Stimulated activated naive B cell treated with anti-CD40 and anti-IgM and Interleukin-4, amounts not matched to agents 10 μg/mL and 1 μg/mL and 100 μg/mL, for 72 hours (primary cell): ENCODE measurements around the gene ANTKMT.
"Not testable (repeated sequence)": the region's sequence is repeated elsewhere in the genome, so short reads cannot be mapped to it uniquely, and the experiment has no call there.

ENCODE experiments used
- ATAC-seq, 2 donors: fragments of 150-1000 bp; cut with Tn5 transposase; replicated peaks; 2 replicates each; pipeline ENCODE4 v1.10.0; 2021; ENCODE audit warnings: moderate library complexity in 1 of 2
- DNase-seq: peaks from one replicate; pipeline ENCODE4 v3.0.0; 2021
- H3K27ac Mint-ChIP-seq: one replicate; pipeline ENCODE4 v1.8.0; 2022; ENCODE audit warnings: mild to moderate bottlenecking, mixed read lengths
- H3K27me3 Mint-ChIP-seq, 2 donors: one replicate each; pipeline ENCODE4 v1.8.0; 2022; ENCODE audit warnings: mixed read lengths in 2 of 2
- H3K36me3 Mint-ChIP-seq, 2 donors: one replicate each; pipeline ENCODE4 v1.8.0; 2022; ENCODE audit warnings: mixed read lengths in 2 of 2, mild to moderate bottlenecking in 1 of 2
- H3K4me1 Mint-ChIP-seq, 2 donors: one replicate each; pipeline ENCODE4 v1.8.0; 2022; ENCODE audit warnings: mixed read lengths in 2 of 2, mild to moderate bottlenecking in 1 of 2
- H3K4me3 Mint-ChIP-seq, 2 donors: one replicate each; pipeline ENCODE4 v1.8.0; 2022; ENCODE audit warnings: mild to moderate bottlenecking in 2 of 2, mixed read lengths in 2 of 2, moderate library complexity in 1 of 2
- H3K9me3 Mint-ChIP-seq, 2 donors: one replicate each; pipeline ENCODE4 v1.8.0; 2022; ENCODE audit warnings: mixed read lengths in 2 of 2, mild to moderate bottlenecking in 1 of 2

Gene ANTKMT

GRCh38 chr16:685967-686366, 35.0 kb upstream of the ANTKMT start:
- Mint-ChIP-seq H3K27ac (no peak overlapping the region), H3K27me3 (no peaks in the 10 kb centered on the region), H3K36me3 (peaks cover 23 to 46% of the 10 kb centered on the region in 2 donors), H3K4me3 (peak overlapping the region; percentile 44 to 52), H3K9me3 (peaks cover 2% of the 10 kb centered on the region in 2 donors), H3K4me1 (peaks cover 30 to 75% of the 10 kb centered on the region in 2 donors)
- DNase-seq, result no peak
- ATAC-seq, result no peak

GRCh38 chr16:686459-687260, 34.3 kb upstream of the ANTKMT start:
- no peak overlapping the region for H3K4me3 Mint-ChIP-seq
- peaks cover 27 to 72% of the 10 kb centered on the region in 2 donors for H3K4me1 Mint-ChIP-seq
- ATAC-seq (no peak), DNase-seq (no peak)
- H3K9me3 Mint-ChIP-seq, result peaks cover 2 to 5% of the 10 kb centered on the region in 2 donors
- peaks cover 18 to 42% of the 10 kb centered on the region in 2 donors for H3K36me3 Mint-ChIP-seq
- H3K27ac Mint-ChIP-seq, result no peak overlapping the region
- H3K27me3 Mint-ChIP-seq, result no peaks in the 10 kb centered on the region

- peaks cover under 1 to 5% of the 10 kb centered on the region in 2 donors for H3K27me3 Mint-ChIP-seq
- peaks cover 2 to 5% of the 10 kb centered on the region in 2 donors for H3K9me3 Mint-ChIP-seq
- peaks cover 14 to 33% of the 10 kb centered on the region in 2 donors for H3K36me3 Mint-ChIP-seq
- no peak overlapping the region for H3K4me3 Mint-ChIP-seq
- no peak overlapping the region for H3K27ac Mint-ChIP-seq
- ATAC-seq, result no peak
- H3K4me1 Mint-ChIP-seq, result peaks cover 22 to 63% of the 10 kb centered on the region in 2 donors
- no peak for DNase-seq
Measured at GRCh38 chr16:687499-687898, 33.4 kb upstream of the ANTKMT start.

DNA sequence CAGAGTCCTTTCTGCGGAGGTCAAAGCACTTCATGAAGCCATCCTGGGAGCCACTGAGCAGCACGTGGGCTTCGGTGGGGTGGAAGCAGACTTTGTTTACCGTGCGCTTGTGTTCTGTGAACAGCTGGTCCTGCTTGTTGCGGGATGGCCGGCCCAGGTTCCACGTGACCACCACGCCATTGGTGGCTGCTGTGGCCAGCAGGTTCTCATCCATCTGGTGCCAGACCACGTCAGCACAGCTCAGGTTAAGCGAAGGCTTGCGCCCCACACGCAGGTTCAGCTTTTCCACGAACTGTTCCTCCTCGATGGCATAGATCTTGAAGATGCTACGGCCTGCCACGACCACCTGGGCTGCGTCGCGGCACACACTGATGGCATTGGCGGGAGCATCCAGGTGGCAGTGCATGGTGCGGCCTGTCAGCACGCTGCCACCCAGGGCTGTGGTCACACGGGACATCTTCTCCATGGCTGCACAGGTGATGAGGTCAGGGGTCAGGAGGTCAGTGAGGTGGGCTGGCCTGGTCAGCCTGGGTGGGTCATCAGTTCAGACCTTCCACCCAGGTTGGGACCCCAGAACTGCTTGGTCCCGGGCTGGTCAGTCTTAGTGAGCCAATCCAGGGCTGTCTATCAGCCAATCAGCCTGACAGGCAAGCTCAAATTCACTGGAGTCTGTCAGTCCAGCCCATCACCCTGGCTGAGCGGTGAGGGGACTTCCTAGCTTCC, 31.6 kb upstream of the ANTKMT start:
- Mint-ChIP-seq H3K9me3 (peaks cover 2 to 5% of the 10 kb centered on the region in 2 donors), H3K27ac (peak overlapping the region; percentile 94), H3K36me3 (peaks cover 11 to 20% of the 10 kb centered on the region in 2 donors)

GRCh38 chr16:691242-691641, 29.7 kb upstream of the ANTKMT start:
- DNase-seq, ATAC-seq, H3K9me3 Mint-ChIP-seq: not testable (repeated sequence)
- peaks cover 6 to 11% of the 10 kb centered on the region in 2 donors for H3K36me3 Mint-ChIP-seq
- peaks cover 20 to 50% of the 10 kb centered on the region in 2 donors for H3K4me1 Mint-ChIP-seq
- H3K27me3 Mint-ChIP-seq, result peaks cover 17 to 27% of the 10 kb centered on the region in 2 donors
- H3K4me3 Mint-ChIP-seq, result peak overlapping the region; percentile 50 to 63
- peak overlapping the region; percentile 87 for H3K27ac Mint-ChIP-seq

More for the DNA sequence above, 31.6 kb upstream of the ANTKMT start:
- peak overlapping the region; percentile 88 to 92 for H3K4me3 Mint-ChIP-seq
- ATAC-seq, result peak; percentile 12 to 25
- H3K27me3 Mint-ChIP-seq, result peaks cover 10 to 17% of the 10 kb centered on the region in 2 donors
- H3K4me1 Mint-ChIP-seq, result peaks cover 18 to 57% of the 10 kb centered on the region in 2 donors
- DNase-seq, result no peak

GRCh38 chr16:692356-693108, 28.4 kb upstream of the ANTKMT start:
- no peak overlapping the region for H3K4me3 Mint-ChIP-seq
- ATAC-seq, result no peak
- DNase-seq, result no peak
- H3K27me3 Mint-ChIP-seq, result peaks cover 17 to 40% of the 10 kb centered on the region in 2 donors
- peaks cover 2 to 5% of the 10 kb centered on the region in 2 donors for H3K9me3 Mint-ChIP-seq
- peaks cover 20 to 49% of the 10 kb centered on the region in 2 donors for H3K4me1 Mint-ChIP-seq
- H3K36me3 Mint-ChIP-seq, result peaks cover 3 to 9% of the 10 kb centered on the region in 2 donors
- no peak overlapping the region for H3K27ac Mint-ChIP-seq

DNA sequence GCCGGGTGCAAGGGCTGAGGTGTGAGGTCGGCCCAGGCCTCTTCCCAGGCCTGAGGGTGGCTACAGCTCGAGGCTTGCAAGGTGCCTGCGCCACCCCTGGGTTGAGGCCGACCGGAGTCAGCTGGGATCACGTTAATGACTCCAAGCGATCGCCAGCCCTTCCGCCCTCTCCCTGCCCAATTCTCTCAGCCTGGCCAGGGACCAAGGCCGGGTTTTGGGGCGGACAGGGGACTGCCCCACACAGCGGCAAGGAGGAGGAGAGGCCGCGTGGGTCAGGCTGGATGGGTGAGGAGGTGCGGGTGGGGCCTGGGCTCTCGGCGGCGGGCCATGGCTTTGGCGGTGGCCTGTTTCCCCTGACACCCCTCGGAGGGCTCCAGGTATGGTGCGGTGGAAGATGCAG, 27.6 kb upstream of the ANTKMT start:
- Mint-ChIP-seq H3K27ac (peak overlapping the region; percentile 75), H3K4me1 (peaks cover 20 to 45% of the 10 kb centered on the region in 2 donors), H3K4me3 (peak overlapping the region; percentile 74 to 77), H3K9me3 (peaks cover 2 to 5% of the 10 kb centered on the region in 2 donors), H3K36me3 (peaks cover 3 to 9% of the 10 kb centered on the region in 2 donors), H3K27me3 (peaks cover 17 to 46% of the 10 kb centered on the region in 2 donors)
- DNase-seq (no peak), ATAC-seq (no peak)

- Mint-ChIP-seq H3K9me3 (peaks cover 2 to 5% of the 10 kb centered on the region in 2 donors), H3K4me1 (peaks cover 19 to 41% of the 10 kb centered on the region in 2 donors), H3K27ac (peak overlapping the region; percentile 31), H3K4me3 (peak overlapping the region; percentile 74 to 77), H3K36me3 (peaks cover 3 to 9% of the 10 kb centered on the region in 2 donors), H3K27me3 (peaks cover 17 to 50% of the 10 kb centered on the region in 2 donors)
- ATAC-seq (no peak), DNase-seq (no peak)
Measured at GRCh38 chr16:693766-694165, 27.2 kb upstream of the ANTKMT start.

DNA sequence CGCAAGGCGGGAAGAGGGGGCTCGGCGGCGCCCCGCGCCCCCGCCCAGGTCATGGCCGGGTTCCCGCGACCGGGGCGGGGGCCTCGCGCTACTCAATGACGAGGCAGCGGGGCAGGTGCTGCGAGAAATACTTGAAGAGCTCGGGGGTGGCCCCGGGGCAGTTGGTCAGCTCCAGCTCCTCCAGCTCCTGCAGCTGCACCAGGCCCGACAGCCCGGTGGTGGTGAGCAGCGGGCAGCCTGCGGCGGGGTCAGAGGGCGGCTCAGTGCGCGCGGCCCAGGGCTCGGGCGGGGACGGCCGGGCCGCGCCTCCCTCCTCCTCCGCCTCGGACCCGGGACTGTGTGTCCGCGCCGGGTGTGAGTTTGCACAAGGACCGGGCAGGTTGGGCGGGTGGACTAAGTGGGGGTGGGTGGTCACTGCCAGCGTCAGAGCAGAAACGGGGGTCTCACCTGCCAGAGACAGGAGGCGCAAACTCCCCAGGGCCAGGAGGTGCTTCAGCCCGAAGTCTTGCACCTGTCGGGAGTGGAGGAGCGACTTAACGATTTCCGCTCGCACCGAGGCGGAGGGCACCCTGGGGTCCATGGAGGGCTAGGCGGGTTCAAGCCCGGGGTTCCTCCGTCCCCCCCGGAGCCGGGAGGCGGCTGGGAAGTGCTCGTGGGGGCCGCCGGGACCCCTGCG, 26.6 kb upstream of the ANTKMT start:
- DNase-seq, result no peak
- Mint-ChIP-seq H3K9me3 (peaks cover 2 to 5% of the 10 kb centered on the region in 2 donors), H3K36me3 (peaks cover 3 to 9% of the 10 kb centered on the region in 2 donors), H3K4me1 (peaks cover 15 to 35% of the 10 kb centered on the region in 2 donors), H3K27me3 (peaks cover 17 to 52% of the 10 kb centered on the region in 2 donors), H3K27ac (no peak overlapping the region), H3K4me3 (peak overlapping the region; percentile 67 to 75)
- no peak for ATAC-seq

DNA sequence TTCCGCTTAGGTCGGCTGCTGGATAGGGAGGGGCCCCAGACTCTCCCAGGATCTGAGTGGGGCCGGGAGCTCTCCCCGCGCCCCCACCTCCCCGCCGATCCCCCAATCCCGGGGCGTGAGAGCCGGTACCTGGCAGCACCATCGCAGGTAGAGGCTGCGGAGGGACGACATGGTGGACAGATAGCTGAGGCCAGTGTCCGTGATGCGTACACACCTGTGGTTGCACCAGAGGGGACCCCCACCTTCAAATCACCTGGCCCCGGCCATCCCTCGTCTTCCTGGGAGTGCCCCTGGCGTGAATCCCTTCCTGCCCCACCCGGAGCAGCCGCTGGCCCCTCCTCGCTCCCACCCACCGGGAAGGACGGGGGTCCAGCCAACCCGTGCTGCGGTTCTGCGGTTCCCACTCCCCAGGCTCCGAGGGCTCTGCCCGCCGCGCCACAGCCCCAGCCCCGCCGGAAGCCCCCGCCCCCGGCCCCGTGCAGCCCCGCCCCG, 26.0 kb upstream of the ANTKMT start:
- Mint-ChIP-seq H3K4me3 (peak overlapping the region in 1 of 2 donors; percentile 75), H3K9me3 (peaks cover 2 to 5% of the 10 kb centered on the region in 2 donors), H3K36me3 (peaks cover 3 to 9% of the 10 kb centered on the region in 2 donors), H3K4me1 (peaks cover 13 to 32% of the 10 kb centered on the region in 2 donors), H3K27ac (no peak overlapping the region), H3K27me3 (peaks cover 17 to 56% of the 10 kb centered on the region in 2 donors)
- ATAC-seq (peak in 1 of 2 donors; percentile 1), DNase-seq (no peak)

DNA sequence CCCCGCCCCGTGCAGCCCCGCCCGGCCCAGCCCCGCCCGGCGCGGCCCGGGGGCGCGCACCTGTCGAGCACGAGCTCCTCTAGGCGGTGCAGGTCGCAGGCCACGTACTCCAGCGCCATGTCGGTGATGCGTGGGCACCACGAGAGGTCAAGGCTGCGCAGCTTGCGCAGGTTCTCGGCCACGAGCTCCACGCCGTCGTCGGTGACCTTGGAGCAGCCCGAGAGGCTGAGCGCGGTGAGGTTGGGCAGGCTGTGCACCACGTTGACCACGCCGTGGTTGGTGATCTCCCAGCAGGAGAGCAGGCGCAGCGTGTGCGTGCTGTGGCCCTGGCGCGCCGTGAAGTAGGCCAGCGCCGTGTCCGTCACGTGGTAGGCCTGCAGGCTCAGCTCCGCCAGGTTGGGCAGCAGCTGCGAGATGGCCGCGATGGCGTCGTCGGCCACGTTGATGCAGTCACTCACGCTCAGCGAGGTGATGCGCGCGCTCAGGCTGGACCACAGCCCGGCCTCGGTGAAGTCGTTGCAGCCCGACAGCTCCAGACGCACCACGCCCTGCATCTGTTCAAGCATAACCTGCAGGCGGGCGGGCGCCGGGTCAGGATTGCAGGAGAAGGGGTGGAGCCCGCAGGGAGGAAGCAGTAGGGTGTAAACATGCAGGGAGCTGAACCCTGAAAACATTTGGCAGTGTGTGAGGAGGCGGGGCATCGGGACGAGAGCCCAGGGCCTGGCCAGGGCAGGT, 25.4 kb upstream of the ANTKMT start:
- Mint-ChIP-seq H3K36me3 (peaks cover 3 to 8% of the 10 kb centered on the region in 2 donors), H3K4me3 (peak overlapping the region; percentile 78 to 83), H3K27ac (peak overlapping the region; percentile 20), H3K27me3 (peaks cover 17 to 61% of the 10 kb centered on the region in 2 donors), H3K9me3 (peaks cover 2 to 5% of the 10 kb centered on the region in 2 donors), H3K4me1 (peaks cover 13 to 25% of the 10 kb centered on the region in 2 donors)
- ATAC-seq (peak; percentile 79 to 80), DNase-seq (peak; percentile 44)

GRCh38 chr16:698911-699671, 21.9 kb upstream of the ANTKMT start:
- Mint-ChIP-seq H3K27me3 (peaks cover 33 to 74% of the 10 kb centered on the region in 2 donors), H3K4me3 (no peak overlapping the region), H3K9me3 (no peaks in the 10 kb centered on the region), H3K27ac (no peak overlapping the region), H3K4me1 (peaks cover 10 to 11% of the 10 kb centered on the region in 2 donors), H3K36me3 (peaks cover 3% of the 10 kb centered on the region in 2 donors)
- ATAC-seq (no peak), DNase-seq (no peak)
